T follicular helper cell (primary cell): ENCODE measurements around the gene ZNF665.
"Not testable (repeated sequence)": the region's sequence is repeated elsewhere in the genome, so short reads cannot be mapped to it uniquely, and the experiment has no call there.

Experiments used
- DNase-seq: peaks from one replicate; pipeline ENCODE4 v3.0.0-alpha.2; 2020; ENCODE audit warnings: low read depth

The ZNF665 gene

DNA sequence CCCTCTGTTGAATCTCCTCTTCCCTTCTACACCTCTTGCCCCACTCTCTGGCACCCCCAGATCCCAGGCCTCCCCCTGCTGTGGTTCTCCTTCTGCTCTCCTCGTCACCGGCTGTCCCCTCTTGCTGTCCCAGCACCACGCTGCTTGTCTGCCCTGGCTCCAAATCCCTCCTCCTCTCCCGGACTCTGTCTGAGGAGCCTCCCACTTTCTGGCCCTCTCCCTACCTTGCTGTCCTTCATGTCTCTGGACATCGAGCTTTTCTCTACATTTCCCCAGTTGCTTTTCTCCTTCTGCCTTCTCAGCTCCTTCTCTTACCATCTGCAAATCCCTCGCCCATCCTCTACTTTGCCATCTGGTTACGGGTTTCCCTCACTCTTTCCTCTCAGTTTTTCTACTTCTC, 35.5 kb downstream of the ZNF665 start:
- DNase-seq = no peak

DNA sequence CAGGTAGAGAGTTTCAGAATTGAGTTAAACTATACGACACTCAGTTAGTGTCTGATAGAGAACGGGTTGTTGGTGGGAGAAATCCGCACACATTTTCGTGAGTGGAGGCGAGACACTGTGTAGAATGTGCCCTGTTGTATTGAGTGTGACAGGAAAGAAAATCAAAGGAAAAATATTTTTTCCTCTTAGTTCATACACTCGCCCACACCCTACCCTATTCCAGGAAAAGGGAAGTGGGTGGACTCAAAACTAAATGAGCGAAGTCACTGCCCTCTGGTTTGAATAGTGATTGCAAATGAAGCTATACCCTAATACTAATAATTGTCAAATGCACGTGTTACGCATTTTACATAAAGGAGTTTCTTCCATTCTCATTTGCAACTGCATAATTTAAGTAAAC, 36.3 kb downstream of the ZNF665 start:
- no peak for DNase-seq

DNA sequence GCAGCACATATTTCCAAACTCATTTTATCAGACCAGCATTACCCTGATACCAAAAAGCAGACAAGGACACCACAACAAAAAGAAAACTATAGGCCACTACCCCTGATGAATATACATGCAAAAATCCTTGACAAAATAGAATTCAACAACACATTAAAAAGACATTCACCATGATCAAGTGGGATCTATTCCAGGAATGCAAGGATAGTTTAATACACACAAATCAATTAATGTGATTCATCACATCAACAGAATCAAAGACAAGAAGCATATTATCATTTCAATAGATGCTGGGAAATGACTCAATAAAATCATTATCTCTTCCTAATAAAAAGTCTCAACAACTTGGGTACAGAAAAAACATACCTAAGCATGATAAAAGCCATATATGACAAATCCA, 45.5 kb downstream of the ZNF665 start:
- DNase-seq = no peak

- DNase-seq = no peak
Observed at GRCh38 chr19:53140351-53140750, 52.8 kb downstream of the ZNF665 start.

DNA sequence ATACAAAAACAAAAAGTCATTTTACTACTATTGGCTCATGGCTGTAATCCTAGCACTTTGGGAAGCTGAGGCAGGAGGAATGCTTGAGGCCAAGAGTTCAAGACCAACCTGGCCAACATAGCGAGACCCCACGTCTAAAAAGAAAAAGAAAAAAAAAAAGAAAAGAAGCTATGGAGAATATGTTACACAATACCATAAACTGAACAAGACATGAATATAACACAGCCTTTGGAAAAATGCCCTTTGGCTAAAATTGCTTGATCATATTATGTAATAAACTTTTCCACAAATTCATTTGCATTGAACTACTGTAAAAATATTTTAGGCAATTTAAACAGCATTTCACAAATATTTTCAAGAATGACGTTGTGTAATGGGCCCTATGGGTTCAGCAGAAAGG, 56.7 kb downstream of the ZNF665 start:
- no peak for DNase-seq

GRCh38 chr19:53132141-53132991, 60.8 kb downstream of the ZNF665 start, which contains the start of gene ZNF415:
Gene ZNF415 (minus strand): TSS chr19:53132910. CDS start chr19:53122676, 10,234 bp downstream.
- no peak for DNase-seq

- no peak for DNase-seq
Observed at GRCh38 chr19:53131727-53132126, 61.4 kb downstream of the ZNF665 start.

GRCh38 chr19:53131085-53131590, 62.0 kb downstream of the ZNF665 start:
- no peak for DNase-seq

DNA sequence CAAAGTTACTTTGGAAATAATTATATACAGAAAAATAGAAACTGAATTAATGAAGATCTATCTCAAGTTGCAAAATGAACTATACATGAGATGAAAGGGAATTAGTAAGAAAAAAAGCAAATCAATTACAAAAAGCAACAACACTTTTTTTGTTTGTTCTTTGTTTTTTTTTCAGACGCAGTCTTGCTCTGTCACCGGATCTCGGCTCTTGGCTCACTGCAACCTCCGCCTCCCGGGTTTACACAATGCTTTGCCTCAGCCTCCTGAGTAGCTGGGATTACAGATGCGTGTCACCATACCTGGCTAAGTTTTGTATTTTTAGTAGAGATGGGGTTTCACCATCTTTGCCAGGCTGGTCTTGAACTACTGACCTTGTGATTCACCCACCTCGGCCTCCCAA, 62.7 kb downstream of the ZNF665 start:
- DNase-seq = no peak

DNA sequence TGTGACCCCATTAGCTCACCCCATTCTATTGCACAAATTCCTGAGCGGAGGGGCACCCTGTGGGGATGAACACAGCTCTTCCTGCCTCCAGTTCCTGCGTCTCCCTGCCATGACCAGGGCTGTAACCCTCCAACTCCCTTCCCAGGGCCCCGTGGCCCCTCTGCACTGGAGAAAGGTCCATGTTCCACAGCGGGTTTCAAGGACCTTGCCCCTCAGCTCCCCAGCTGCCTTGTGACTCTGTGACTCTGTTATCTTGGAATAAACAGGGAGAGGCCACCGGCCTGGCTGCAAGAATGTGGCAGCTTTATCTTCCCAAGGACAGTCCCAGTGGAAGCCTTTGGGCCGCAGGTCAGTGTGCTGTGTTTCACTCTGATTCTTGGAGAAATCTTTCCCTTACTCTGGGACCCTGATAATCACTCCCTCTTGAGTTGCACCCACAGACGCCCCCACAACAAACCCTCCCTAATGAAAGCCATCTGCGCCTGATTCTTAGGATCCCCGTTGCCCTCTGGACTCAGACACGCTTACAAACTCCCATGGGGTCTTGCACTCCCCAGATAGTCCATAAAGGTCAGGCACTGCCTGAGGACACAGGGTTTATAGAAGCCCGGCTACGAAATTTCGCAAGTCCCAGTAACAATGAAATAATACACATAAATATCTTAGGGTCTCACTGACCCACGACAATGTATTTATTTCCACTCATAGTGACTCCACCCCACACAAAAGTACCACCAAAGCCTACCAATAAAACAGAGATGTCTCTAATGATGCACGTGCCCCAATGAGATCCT, 66.2 kb downstream of the ZNF665 start:
- not testable (repeated sequence) for DNase-seq

- no peak for DNase-seq
Observed at GRCh38 chr19:53123400-53123799, 69.8 kb downstream of the ZNF665 start.
